IPS DF 19.7 (cell line): Measurements from ENCODE around the gene FAM83B.
"Not testable (repeated sequence)": the region's sequence is repeated elsewhere in the genome, so short reads cannot be mapped to it uniquely, and the experiment has no call there.

Experiments
- DNase-seq: peaks from one replicate; pipeline ENCODE4 v3.0.0-alpha.2; 2013; ENCODE audit warnings: low read depth, low spot score

The FAM83B gene

GRCh38 chr6:54846243-54846856 lies at the start of gene FAM83B:
Gene FAM83B (plus strand): TSS chr6:54846771. CDS start chr6:54870247, 23,476 bp downstream.
- peak; percentile 50 for DNase-seq

GRCh38 chr6:54796918-54797317 lies 49.7 kb upstream of the FAM83B start:
- DNase-seq: not testable (repeated sequence)

- DNase-seq: no peak
These were observed 46.4 kb upstream of the FAM83B start for GRCh38 chr6:54800050-54800600.

DNA sequence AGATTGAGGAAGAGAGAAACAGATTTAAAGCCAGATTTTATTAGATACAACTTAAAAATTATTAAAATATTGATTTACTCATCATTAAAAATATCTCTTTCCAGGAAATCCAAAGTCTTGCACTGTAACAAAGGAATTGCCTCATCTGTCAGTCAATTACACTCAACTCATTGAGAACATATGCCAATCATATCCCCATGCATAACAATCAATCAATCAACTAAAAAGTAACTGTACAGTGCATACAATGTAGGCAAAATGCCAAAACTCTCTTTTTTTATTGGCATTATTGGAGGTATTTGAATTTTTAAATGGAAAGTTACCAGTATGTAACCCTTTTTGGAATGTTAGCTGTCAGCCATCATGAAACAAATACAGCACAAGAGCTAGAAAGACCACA lies 45.3 kb upstream of the FAM83B start:
- no peak for DNase-seq

DNA sequence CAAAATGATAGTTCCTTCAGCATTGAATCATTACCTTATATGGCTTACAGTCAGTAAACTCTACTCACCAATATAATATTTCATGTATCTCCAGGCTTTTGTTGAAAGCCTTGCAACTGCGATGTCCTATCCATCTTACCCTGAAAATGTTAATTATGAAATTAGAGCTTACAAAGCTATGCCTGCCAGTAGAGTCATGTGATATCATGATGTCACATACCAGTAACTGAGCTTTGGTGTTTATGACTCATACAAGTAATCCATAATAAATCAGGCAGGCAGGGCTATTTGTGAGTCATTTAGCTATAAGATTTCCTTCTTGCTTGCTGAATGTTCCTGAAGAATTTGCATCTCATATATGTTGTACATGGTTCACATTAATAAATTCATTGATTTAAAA lies 44.9 kb upstream of the FAM83B start:
- DNase-seq: no peak

GRCh38 chr6:54802775-54803634 lies 43.6 kb upstream of the FAM83B start:
- no peak for DNase-seq

DNA sequence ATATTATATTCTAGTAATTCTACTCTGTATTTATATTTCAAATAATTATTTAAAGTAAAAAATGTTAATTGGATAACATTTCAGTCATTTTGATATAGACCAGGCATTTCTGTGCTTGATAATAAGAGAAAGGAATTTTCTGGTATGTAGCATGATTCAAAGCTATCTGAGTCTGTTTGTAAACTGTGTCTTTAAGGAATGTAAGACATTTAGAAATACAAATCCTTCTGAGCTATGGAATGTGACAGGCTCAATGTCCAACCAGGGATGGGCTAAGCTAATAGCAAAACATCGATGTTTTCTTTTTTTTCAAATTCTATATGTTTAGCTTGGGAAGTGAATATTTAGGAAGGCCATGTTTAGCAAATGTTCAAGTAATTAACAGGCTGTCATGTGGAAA lies 41.5 kb upstream of the FAM83B start:
- DNase-seq: no peak

DNA sequence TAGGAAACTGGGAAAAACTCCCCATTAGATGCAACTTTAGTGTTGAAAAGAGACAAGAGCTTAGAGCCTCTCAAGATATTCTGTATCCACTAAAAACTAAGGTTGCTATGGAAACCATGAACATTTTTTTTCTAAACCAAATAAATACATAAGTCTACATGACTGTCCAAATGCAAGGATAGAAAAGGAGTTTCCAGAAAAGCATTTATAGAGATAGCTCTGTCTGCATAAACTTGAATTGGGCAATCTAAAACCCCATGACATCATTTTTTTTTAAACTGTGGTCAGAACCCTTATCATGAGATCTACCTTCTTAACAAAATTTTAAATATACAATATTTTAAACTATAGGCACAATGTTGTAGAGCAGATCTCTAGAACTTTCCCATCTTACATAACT lies 36.4 kb upstream of the FAM83B start:
- no peak for DNase-seq

GRCh38 chr6:54813892-54814291 lies 32.7 kb upstream of the FAM83B start:
- DNase-seq: no peak

DNA sequence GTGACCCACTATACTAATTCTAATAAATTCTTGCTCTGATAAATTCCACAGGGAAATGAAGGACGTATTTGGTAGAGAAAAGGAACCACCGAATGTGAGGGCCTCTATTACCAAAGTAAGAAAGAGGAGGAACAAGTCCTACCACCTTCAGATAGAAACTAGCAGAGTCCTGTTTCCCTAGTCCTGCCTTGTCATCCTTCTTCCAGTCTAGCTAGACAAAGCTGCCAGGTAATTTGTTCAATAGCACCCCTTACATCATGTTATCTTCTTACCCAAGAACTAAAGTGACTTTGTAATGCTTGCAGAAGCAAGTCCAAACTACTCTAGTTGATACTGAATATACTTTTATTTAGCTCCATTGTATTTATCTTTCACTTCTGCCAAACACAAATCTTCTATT lies 29.3 kb upstream of the FAM83B start:
- DNase-seq: no peak

GRCh38 chr6:54817834-54818233 lies 28.7 kb upstream of the FAM83B start:
- no peak for DNase-seq

GRCh38 chr6:54824225-54824624 lies 22.3 kb upstream of the FAM83B start:
- DNase-seq: not testable (repeated sequence)

DNA sequence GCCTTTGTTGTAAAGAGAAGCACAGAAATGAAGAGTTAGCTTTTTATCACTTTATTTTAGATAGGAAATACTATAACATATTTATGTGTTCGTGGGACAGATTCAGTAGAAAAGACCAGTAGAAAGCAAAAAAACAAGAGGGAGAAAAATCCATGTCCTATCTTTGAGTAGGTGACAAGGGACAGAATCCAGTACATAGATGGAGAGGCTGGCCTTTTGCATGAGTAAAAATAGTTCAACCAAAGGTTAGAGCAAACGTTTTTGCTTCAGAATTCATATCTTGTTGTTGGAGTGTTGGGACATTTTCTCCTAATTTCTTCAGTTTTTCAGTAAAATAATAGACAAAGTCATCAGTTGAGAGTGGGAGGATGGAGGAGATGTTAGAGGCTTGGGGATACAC lies 19.6 kb upstream of the FAM83B start:
- DNase-seq: no peak

DNA sequence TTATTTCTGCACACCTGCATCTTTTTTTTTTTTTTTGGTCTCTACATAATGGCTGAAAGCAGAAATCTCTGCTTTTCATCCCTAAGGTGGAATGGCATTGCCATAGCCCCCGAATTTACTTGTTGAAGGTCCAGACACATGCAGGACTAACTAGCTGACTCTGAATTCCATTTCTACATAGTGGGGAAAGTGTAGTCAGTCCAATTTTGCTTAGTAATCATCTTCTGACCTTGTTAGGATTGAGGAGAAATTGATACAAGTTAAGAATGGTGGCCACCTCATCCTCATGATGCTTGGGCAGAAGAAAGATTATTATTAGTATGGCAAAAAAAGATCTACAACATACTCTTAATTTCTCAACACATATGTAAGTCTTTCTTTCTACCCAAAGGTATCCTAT lies 16.4 kb upstream of the FAM83B start:
- no peak for DNase-seq

GRCh38 chr6:54835176-54835575 lies 11.4 kb upstream of the FAM83B start:
- no peak for DNase-seq

GRCh38 chr6:54846857-54847674 lies 495 bp downstream of the FAM83B start:
- DNase-seq: no peak

- no peak for DNase-seq
These were observed 1.4 kb downstream of the FAM83B start for GRCh38 chr6:54847799-54848597.

GRCh38 chr6:54850114-54850513 lies 3.5 kb downstream of the FAM83B start:
- DNase-seq: no peak

DNA sequence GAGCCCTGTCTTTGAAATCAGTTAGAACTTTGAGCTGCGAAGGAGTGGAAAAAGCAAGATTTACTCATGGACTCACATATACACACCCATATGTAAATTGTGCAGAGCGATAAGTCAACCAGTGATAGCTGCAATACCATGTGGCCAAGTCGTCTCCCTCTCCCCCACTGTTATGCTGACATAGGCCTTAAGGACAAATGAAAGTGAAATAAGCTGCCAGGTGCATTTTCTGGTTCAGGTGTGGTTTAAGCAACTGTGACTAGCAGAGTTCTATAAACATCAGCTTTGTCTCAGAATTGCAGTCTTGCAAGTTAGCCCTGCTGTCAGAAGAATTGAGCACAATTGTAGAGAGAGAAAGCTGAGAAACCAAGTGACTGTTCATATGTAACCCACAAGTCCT lies 9.6 kb downstream of the FAM83B start:
- DNase-seq: no peak

GRCh38 chr6:54860132-54860531 lies 13.6 kb downstream of the FAM83B start:
- DNase-seq: no peak

GRCh38 chr6:54860739-54861138 lies 14.2 kb downstream of the FAM83B start:
- DNase-seq: no peak
